Spleen (tissue), 11 donors: ENCODE data around the gene NUP210L. TPM values are rescaled to one million over a fixed set of nuclear protein-coding genes. Genes with fewer than 3 reads are reported as not detected.
A peak's percentile ranks its signal among the peaks of the same experiment; 100 is the strongest.

Experiments used
- DNase-seq: peaks from one replicate; pipeline ENCODE4 v3.0.0-alpha.2; 2020
- H3K27ac ChIP-seq, 8 donors: fragments of 200-600 bp; sonication (generic) in 7 of 8; 1 replicate in 4 of 8; 2 replicates in 4 of 8; pipeline versions ENCODE4 v1.5.0 to v1.8.0; 2016 to 2021; ENCODE audit warnings: inconsistent platforms in 4 of 8, mild to moderate bottlenecking in 4 of 8, moderate library complexity in 1 of 8
- H3K27me3 ChIP-seq, 7 donors: fragments of 200-600 bp; sonication (generic) in 6 of 7; replicated peaks in 1 of 7; 1 replicate in 4 of 7; 2 replicates in 3 of 7; pipeline versions ENCODE4 v1.5.0 to v1.8.0; 2016 to 2021; ENCODE audit warnings: inconsistent platforms in 3 of 7, mild to moderate bottlenecking in 1 of 7
- H3K36me3 ChIP-seq, 6 donors: fragments of 200-600 bp; sonication (generic) in 5 of 6; 1 replicate in 4 of 6; 2 replicates in 2 of 6; pipeline versions ENCODE4 v1.5.0 to v1.8.0; 2016 to 2021; ENCODE audit warnings: inconsistent platforms in 2 of 6
- H3K4me1 ChIP-seq, 6 donors: fragments of 200-600 bp; sonication (generic) in 5 of 6; 1 replicate in 3 of 6; 2 replicates in 3 of 6; pipeline versions ENCODE4 v1.5.0 to v1.8.0; 2016 to 2021; ENCODE audit warnings: inconsistent platforms in 3 of 6
- H3K4me3 ChIP-seq, 8 donors: fragments of 200-600 bp; sonication (generic) in 7 of 8; 1 replicate in 4 of 8; 2 replicates in 4 of 8; pipeline versions ENCODE4 v1.5.0 to v1.8.0; 2016 to 2021; ENCODE audit warnings: inconsistent platforms in 4 of 8, mild to moderate bottlenecking in 4 of 8, moderate library complexity in 2 of 8
- H3K9me3 ChIP-seq, 8 donors: fragments of 200-600 bp; sonication (generic) in 7 of 8; 1 replicate in 4 of 8; 2 replicates in 4 of 8; pipeline versions ENCODE4 v1.5.0 to v1.8.0; 2016 to 2021; ENCODE audit warnings: inconsistent platforms in 4 of 8
- POLR2A ChIP-seq, 3 donors: fragments of 450-650 bp; IDR thresholded peaks; one replicate each; pipeline ENCODE4 v1.5.1; 2017; ENCODE audit warnings: antibody characterized with exemption in 3 of 3, mild to moderate bottlenecking in 1 of 3
- POLR2AphosphoS5 ChIP-seq, 3 donors: sonication (generic); formaldehyde crosslinking; IDR thresholded peaks; one replicate each; pipeline ENCODE4 v1.5.1; 2017; ENCODE audit warnings: antibody characterized with exemption in 3 of 3
- WGBS, 5 donors: extraction: QIAGEN DNeasy Blood & Tissue Kit in 3 of 5; methylation state at CpG; one replicate each; pipeline versions ENCODE4 v1.1.5 to v1.1.7; 2013 to 2018; 5-methylcytosine and 5-hydroxymethylcytosine counted together
- intact Hi-C: fragments of 100-400 bp; cut with DNase I; formaldehyde crosslinking; loops from one replicate; pipeline ENCODE4 v1.15.0; 2023; ENCODE audit warnings: low total_unique reads
- polyA plus RNA-seq, 3 donors: library from polyadenylated mRNA; stranded (reverse); fragments of 200-250 nt; gene quantifications; one replicate each; pipeline ENCODE4 v1.2.1, GENCODE V29; 2013
- total RNA-seq, 7 donors: library from RNA; depleted of rRNA in 3 of 7; stranded (reverse); fragments of >200 nt in 3 of 7; fragmentation: NEBNext Ultra II Directional in 4 of 7; extraction: Animal tissue kit (Norgen Biotek cat#: 25700) in 4 of 7; gene quantifications; one replicate each; pipeline versions ENCODE4 v1.1.0 to v1.2.1, GENCODE V29; 2016 to 2021
- TF ChIP-seq, protein P1 (sequence below), 11 experiments: fragments of 200-600 bp in 7 of 11; fragments of 450-650 bp in 4 of 11; sonication (generic) in 4 of 11; IDR thresholded peaks in 8 of 11; conservative IDR thresholded peaks in 3 of 11; 1 replicate in 7 of 11; 2 replicates in 4 of 11; pipeline versions ENCODE4 v1.4.0 to v1.8.0; 2016 to 2021; ENCODE audit warnings: antibody characterized with exemption in 11 of 11, inconsistent platforms in 4 of 11, mild to moderate bottlenecking in 1 of 11
- donor health status: healthy with polysubstance abuse.
- donor health status: DM: no; HTN: no; CAD: no; lungs with moderate emphysema.
- donor health status: DM: no; HTN: no; CAD: no.
- donor health status: Bipolar disorder and iron deficiency.
- donor health status: healthy.
- donor health status: DM: no; HTN: no; CAD: no.
- donor health status: DM: yes; HTN: yes; CAD: no.

The NUP210L gene
- total and polyA plus RNA-seq, 10 donors, result 0.02 to 0.34 (median 0.09) TPM; not detected in 4

GRCh38 chr1:154192476-154192875 lies 37.6 kb upstream of the NUP210L start:
- intact Hi-C loops, result no loop called here
- WGBS, 5 donors, result 28 to 45% (median 36%) methylated on average over 3 of the region's 3 CpGs

DNA sequence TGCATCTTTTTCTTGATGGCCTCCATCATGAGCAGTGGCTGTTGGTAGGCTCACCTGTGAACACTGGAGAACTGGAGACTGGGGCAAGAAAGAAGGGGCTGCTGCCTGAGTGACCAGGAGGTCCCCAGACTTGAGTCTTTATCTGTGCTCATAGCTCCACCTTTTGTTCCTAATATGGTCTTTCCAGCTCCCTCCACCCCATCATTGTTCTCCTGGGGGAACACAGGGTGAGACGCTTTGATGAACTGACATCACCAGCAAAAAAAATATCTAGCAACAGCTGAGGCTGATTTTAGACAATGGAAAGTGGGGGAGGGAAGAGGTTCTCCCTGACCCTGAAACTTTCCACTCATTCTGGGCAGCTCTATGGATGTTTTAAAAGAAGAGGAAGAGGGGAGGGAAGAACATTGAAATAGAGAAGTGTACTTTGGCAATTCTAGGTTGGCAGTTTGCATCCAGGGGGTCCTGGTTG lies 37.2 kb upstream of the NUP210L start, which contains the start of gene TPM3:
TSS of gene TPM3 (minus strand) at position 111 of the 472 bp plus-strand sequence. CDS start at position 29, 82 bp downstream.
- TF ChIP-seq, protein P1, sequence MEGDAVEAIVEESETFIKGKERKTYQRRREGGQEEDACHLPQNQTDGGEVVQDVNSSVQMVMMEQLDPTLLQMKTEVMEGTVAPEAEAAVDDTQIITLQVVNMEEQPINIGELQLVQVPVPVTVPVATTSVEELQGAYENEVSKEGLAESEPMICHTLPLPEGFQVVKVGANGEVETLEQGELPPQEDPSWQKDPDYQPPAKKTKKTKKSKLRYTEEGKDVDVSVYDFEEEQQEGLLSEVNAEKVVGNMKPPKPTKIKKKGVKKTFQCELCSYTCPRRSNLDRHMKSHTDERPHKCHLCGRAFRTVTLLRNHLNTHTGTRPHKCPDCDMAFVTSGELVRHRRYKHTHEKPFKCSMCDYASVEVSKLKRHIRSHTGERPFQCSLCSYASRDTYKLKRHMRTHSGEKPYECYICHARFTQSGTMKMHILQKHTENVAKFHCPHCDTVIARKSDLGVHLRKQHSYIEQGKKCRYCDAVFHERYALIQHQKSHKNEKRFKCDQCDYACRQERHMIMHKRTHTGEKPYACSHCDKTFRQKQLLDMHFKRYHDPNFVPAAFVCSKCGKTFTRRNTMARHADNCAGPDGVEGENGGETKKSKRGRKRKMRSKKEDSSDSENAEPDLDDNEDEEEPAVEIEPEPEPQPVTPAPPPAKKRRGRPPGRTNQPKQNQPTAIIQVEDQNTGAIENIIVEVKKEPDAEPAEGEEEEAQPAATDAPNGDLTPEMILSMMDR (IDR thresholded peaks at IDR 0.05 in 8 of 11, conservative IDR thresholded peaks at IDR 0.05 in 3 of 11), result no peak
- TF ChIP-seq POLR2AphosphoS5 (IDR thresholded peaks at IDR 0.05), result no peak
- no peak for TF ChIP-seq POLR2A (IDR thresholded peaks at IDR 0.05)
- Histone ChIP-seq H3K9me3 (no peaks in the 10 kb centered on the region), H3K27me3 (peaks cover 0 to 4% (median 0%) of the 10 kb centered on the region in 7 donors), H3K36me3 (no peaks in the 10 kb centered on the region), H3K27ac (peak within 1 kb of the TSS in 2 of 8 donors; percentile 7 to 25), H3K4me1 (peaks cover 0 to 23% (median 4%) of the 10 kb centered on the region in 6 donors), H3K4me3 (no peak within 1 kb of the TSS)
- intact Hi-C loops, result no loop called here
- WGBS, 5 donors, result 3 to 18% (median 7%) methylated on average over 1 of the region's 1 CpG
- no peak for DNase-seq

More at GRCh38 chr1:154192476-154192875, 37.6 kb upstream of the NUP210L start:
- H3K4me3 ChIP-seq, result no peak overlapping the region
- peaks cover 0 to 23% (median 4%) of the 10 kb centered on the region in 6 donors for H3K4me1 ChIP-seq
- H3K9me3 ChIP-seq, result no peaks in the 10 kb centered on the region
- DNase-seq, result no peak
- H3K27me3 ChIP-seq, result peaks cover 0 to 3% (median 0%) of the 10 kb centered on the region in 7 donors
- TF ChIP-seq, protein P1 (IDR thresholded peaks at IDR 0.05 in 8 of 11, conservative IDR thresholded peaks at IDR 0.05 in 3 of 11), result no peak
- TF ChIP-seq POLR2A (IDR thresholded peaks at IDR 0.05) (no peak), POLR2AphosphoS5 (IDR thresholded peaks at IDR 0.05) (no peak)
- H3K27ac ChIP-seq, result peak overlapping the region in 1 of 8 donors; percentile 7
- no peaks in the 10 kb centered on the region for H3K36me3 ChIP-seq

GRCh38 chr1:154190550-154190949 lies 35.7 kb upstream of the NUP210L start:
- Histone ChIP-seq H3K4me3 (no peak overlapping the region), H3K4me1 (peaks cover 0 to 23% (median 4%) of the 10 kb centered on the region in 6 donors), H3K9me3 (no peaks in the 10 kb centered on the region), H3K27me3 (peaks cover 0 to 4% (median 0%) of the 10 kb centered on the region in 7 donors), H3K27ac (peak overlapping the region in 1 of 8 donors; percentile 17), H3K36me3 (no peaks in the 10 kb centered on the region)
- intact Hi-C loops, result no loop called here
- DNase-seq, result no peak
- TF ChIP-seq, protein P1 (IDR thresholded peaks at IDR 0.05 in 8 of 11, conservative IDR thresholded peaks at IDR 0.05 in 3 of 11), result no peak
- TF ChIP-seq POLR2AphosphoS5 (IDR thresholded peaks at IDR 0.05), result peak in 1 of 3 donors; percentile 30
- WGBS, 5 donors, result 35 to 60% (median 41%) methylated on average over 1 of the region's 1 CpG

DNA sequence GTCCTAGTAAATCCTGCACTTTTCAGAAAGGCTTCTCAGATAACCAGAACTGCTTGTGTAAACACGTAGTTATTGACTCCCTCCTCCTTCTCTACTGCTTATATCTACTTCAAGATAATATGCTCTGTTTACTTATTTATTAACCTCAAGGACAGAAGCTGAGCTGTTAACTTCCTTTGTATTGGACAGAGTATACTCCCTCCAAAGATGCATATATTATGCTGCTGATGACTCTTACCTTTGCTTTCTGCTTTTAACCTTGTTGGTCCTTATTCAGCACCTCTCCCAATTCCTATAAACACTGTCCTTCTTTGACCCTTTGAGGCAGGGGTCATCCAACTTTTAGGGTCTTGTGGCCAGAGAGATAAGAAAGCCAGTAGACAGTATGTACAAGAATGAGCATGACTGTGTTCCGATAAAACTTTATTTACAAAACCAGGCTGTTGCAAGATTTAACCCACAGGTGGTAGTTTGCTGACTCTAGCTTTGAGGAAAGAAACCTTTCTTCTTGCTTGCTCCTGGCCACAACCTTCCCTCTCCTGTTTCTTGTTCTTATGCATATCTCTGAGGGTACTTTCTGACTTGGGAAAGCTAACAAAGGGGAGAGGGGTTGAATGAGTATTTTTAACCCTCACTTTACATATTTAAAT lies 32.1 kb upstream of the NUP210L start:
- no peaks in the 10 kb centered on the region for H3K9me3 ChIP-seq
- intact Hi-C loops, result no loop called here
- 55 to 67% (median 59%) methylated on average over 2 of the region's 2 CpGs for WGBS, 5 donors
- TF ChIP-seq POLR2AphosphoS5 (IDR thresholded peaks at IDR 0.05) (no peak), POLR2A (IDR thresholded peaks at IDR 0.05) (no peak)
- TF ChIP-seq, protein P1 (IDR thresholded peaks at IDR 0.05 in 8 of 11, conservative IDR thresholded peaks at IDR 0.05 in 3 of 11), result no peak
- H3K27ac ChIP-seq, result no peak overlapping the region
- H3K36me3 ChIP-seq, result no peaks in the 10 kb centered on the region
- DNase-seq, result no peak
- no peak overlapping the region for H3K4me3 ChIP-seq
- H3K27me3 ChIP-seq, result peaks cover 0 to 4% (median 0%) of the 10 kb centered on the region in 7 donors
- peaks cover 5 to 29% (median 10%) of the 10 kb centered on the region in 6 donors for H3K4me1 ChIP-seq
